NCI-H2029 (cell line): ENCODE measurements around the gene AQP6.
"Not testable (repeated sequence)": the region's sequence is repeated elsewhere in the genome, so short reads cannot be mapped to it uniquely, and the experiment has no call there.

Experiments used
- DNase-seq: peaks from one replicate; lab custom pipeline; 2025; lab: John Stamatoyannopoulos, UW

Gene AQP6

DNA sequence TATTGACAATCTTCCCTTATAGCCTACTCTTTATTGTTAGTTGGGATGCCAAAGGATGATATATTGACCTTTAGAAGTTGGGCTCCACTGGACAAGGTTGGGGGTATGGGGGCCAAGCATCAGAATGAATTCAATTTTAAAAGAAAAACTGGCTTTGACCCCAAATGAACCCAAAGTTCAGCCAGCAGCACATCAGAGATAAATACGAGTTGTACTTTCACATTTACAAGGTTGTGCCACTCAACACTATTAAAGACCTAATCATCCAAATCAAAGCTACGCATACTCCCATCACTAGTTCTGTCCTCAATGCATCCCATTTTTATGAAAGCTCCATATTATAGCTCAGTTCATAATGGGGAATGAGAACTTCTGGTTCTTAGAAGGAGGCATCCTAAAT lies 16.7 kb downstream of the AQP6 start:
- not testable (repeated sequence) for DNase-seq

DNA sequence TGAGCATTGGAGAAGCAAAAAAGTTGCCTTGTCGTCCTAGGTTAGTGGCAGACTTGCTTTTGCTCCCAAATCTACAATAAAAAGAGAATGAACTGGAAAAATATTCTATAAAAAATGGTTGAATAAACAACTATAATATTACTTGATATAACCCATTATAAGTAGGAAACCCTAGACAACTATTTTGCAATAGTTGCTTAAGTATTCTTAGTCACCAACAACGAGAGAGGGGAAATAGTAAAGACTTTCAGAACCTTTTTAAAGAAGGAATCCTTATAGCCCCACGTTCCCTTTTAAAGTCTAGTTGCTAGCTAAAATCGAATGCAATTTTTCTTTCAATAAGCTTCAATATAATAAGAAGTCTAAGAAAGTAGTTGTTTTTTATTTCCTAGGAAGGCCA lies 17.5 kb downstream of the AQP6 start:
- DNase-seq: no peak

DNA sequence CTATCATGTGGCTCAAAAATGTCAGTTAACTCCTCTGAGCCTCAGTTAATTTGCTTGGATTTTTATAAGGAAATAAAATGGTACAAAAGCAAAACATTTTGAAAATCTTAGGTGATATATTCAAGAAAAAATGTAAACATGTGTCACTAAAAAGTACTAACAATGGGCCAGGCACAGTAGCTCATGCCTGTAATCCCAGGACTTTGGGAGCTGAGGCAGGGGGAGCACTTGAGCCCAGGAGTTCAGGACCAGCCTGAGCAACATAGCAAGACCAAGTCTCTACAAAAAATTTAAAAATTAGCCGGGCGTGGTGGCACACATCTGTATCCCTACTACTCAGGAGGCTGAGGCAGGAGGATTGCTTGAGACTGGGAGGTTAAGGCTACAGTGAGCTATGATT lies 25.7 kb downstream of the AQP6 start:
- no peak for DNase-seq

DNA sequence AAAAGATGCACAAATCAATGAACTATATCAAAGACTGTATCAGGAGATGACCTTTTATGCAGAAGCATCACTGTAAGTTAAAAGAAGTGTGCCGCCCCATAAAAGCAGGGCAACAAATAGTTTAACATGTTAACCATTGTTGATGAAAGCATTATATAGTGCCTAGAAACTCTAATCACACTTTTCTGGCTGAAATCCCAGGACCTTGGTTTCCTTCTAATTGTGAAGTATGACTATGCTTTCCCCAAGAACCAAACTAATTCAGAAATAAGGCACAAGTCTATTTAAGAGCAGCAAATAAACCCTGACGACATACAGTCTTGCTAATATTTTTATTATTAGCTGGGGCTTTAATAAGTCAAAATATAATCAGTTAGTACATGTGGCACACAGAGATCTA lies 30.8 kb downstream of the AQP6 start:
- DNase-seq: no peak

DNA sequence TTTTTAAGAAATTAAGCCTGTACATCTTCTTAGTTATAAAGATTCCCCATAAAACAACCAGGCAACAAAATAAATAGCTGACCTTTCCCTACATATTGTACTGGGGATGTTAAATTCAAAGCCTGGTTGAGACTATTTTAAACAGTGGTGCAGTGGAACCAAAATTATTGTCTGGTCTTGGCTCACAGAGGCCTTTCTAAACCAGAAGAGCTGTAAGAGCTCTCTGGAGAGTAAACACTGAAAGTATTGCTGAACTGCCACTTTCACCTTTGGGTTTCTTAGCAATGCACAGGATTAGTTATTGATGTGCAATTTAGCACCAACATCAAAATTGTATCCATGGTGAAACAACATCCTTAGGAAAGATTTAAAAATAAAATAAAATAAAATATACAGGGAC lies 31.9 kb downstream of the AQP6 start:
- no peak for DNase-seq

DNA sequence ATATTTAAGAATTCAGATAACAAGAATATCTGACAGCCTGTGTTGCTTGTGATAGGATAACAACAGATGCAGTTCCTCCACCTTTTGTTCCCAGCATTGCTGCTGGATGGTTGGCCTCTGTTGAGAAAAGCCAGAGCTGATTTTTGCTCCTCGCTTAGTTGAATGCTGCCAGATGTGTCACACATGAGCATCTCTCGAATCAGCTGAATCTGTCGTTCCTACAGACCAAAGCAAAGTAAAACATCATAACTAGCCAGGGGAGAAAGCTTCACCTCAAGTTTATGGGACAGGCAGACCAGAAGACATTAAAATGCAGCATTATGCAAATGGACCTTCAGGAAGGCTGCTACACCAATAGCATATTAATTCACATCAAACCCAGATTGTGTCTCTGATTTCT lies 32.4 kb downstream of the AQP6 start:
- no peak for DNase-seq

DNA sequence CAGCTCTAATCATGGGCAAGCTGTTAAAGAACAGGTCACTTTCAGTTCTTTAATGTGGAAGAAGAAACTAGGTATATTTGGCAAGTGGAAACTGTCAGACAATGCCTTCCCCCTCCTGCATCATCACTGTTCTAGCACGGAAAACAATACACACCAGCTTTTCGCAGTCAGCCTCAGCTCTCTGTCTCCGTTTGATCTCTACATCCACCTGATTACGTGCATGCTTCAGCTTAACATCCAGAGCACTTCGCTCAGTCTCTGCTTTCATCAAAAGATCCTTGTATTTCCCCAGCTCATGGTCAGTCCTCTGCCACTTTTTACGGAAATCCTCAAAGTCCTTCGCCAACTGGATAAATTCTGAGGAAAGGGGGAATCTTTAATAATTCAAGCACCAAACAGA lies 33.5 kb downstream of the AQP6 start:
- DNase-seq: no peak

DNA sequence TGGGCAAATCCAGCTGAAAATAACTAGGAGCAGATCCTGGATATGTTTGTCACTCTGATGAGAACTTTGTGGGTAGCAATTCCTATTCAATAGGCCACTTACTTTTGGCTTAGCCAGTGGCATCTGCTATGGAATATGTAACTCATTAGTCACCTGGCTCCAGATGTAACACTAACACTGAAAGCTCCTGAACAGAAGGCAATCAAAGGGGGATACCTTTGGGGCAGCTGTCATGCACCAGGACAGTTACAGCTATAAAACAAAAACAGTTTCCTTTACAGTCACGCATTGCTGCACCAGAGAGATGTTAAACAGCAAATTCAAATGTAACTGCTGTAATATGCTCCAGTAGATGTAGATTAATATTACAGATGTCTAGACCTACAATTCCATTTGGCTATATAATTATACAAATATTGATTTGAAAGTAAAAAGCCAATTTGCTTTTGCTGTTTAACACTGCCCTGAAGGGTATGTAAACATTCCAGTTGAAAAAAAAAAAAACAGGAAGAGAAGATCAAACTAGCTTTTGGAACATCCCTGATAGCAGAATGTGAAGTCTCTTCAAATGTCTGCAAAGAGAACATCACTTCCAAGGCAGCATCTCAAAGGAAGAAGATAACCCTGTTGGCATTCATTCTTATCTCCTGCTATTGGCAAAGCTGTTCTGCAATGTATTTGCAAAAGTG lies 34.2 kb downstream of the AQP6 start:
- peak; percentile 25 for DNase-seq

DNA sequence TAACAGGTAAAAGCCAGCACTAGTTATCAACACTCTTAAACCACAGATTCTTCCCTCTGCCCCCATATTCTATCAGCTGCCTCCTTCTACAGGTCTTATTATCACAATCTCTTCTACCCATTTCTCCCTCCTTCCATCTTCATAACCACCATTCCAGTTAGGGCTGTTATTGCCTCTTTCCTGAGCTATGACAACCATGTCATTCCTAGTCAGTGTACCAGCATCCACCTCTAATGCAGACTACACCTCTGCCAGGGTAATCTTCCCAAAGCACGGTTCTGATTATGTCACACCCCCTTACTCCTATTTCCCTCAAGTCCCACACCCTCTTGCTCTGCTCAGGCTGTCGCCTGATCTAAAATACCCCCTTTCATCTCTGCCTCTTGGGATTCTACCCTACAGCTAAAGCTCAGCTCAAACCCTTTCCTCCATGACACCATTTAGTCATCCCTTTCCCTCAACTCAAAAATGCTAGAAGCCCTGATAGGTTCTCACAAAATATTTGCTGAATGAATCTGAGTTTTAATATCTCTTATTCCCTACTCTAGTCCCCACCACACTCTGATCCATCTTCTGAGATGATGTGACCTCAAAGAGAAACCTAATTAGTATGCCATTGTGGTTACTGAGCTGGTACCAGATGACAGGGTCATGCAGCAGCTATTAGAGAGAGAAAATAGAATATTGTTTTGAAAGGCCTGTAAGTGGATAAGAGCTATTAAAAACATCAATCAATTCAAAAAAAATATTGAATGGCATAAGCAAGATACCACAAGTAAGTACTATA lies 40.8 kb downstream of the AQP6 start:
- no peak for DNase-seq

DNA sequence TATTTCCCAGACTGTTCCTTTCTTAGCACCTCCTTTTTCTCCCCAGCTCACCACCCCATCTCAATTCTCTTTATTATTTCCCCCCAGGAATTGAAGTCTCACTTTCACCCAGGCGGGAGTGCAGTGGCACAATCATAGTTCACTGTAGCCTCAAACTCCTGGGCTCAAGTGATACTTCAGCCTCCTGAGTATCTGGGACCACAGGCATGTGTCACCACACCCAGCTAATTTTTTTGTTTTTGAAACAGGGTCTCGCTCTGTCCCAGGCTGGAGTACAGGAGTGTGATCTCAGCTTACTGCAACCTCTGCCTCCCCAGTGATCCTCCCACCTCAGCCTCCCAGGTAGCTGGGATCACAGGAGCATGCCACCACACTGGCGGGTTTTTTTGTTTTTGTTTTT lies 41.6 kb downstream of the AQP6 start:
- no peak for DNase-seq

DNA sequence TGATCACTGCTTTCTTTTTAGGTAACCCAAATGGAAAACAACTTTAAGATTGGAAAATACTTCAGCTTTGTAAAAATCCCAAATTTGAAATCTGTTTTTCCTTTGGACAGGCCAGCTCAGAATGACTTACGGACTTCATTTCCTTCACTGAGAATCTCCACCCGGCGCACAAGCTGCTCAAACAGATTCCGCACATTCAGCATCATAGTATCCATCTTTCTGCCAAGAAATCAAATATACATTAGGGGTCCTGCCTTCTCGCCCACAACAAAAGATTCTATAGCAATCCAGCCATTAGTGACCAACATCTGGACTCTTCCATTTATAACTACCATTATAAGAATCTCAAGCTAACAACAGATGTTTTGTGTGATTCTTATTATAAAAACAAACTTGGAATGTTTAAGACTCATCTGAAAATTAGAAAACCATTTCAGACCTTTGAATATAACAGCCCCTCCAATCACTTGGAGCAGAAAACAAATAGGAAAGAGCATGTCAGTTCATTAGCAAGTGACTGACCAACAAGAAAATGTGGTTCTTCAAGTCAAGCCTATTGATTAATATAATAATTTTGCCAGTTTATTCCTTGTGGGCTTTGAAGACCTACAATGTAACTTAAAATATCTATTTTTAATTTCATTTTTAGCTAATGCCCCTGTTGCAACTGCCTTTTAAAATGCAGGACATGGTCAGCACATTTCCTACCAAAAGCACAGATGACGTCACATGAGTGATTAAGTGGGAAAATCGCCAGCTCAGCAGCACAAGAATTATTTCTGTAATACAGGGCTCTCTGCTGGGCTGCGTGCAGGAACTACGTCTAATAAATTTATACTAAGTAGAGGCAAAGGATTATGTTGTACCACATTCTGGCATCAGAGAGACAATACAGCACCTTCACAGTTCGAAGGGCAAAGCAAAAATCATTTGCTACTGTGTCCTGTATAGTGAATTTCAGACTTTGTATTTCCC lies 44.0 kb downstream of the AQP6 start:
- DNase-seq: peak; percentile 1

DNA sequence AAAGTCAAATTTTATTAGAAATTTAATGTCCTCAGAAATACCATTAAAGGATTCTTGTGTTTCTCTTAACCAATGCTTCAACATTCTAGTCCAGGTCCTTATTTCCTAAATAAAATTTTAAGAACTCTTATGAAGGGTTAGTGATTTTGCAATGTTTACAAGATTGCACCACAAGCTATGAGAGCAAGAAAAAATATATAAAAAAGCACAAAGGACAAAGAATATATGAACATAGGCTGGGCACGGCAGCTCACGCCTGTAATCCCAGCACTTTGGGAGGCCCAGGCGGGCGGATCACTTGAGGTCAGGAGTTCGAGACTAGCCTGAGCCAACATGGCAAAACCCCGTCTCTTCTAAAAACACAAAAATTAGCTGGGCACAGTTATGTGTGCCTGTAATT lies 44.9 kb downstream of the AQP6 start:
- no peak for DNase-seq

DNA sequence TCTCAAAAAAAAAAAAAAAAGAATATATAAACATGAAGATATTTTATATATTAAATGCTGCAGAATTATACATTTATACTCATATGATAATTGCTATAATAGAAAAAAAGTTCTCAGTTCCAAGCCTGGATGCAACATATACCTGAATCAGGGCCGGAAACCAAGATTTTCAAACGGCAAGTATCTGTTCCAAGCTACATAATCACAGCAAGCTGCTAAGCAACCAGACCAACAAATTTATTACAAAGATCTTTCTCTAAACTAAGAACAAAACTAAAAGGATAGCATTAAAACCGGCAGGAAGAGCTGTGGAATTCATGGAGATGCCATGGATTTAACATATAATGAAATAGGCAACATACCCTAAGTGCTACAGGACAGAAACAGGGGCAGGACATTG lies 45.4 kb downstream of the AQP6 start:
- no peak for DNase-seq

DNA sequence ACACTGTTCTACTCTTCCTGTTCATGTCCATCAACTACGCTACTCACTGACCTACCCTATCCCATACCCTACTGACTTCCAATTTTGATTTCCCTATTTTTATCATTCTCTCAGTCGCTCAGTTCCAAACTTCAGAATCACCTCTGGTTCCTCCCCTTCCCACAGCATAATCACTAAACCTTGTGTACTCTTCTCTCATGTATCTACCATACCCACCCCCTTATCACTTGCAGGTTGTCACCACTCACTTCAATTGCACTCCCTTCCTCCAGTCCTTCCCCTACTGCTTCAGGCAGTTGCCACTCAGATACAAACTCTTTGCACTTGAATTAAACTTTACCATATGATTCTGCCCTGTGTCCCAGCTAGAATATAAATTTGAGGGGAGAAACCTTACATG lies 46.2 kb downstream of the AQP6 start:
- DNase-seq: no peak

DNA sequence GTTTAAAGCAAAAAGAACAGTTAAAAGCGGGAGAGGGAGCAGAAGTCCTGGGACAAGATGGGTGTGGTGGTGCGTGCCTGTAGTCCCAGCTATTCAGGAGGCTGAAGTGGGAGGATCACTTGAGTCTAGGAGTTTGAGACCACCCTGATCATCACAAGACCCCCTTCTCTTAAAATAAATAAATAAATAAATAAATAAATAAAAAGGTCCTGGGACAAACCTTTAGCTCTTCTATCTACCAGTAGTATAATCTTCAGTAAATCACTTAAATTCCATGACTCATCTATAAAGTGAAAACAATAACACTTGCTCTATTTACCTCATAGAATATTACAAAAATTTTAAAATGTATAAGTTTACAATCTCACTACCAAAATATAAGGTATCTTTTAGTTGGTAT lies 46.8 kb downstream of the AQP6 start:
- DNase-seq: no peak

DNA sequence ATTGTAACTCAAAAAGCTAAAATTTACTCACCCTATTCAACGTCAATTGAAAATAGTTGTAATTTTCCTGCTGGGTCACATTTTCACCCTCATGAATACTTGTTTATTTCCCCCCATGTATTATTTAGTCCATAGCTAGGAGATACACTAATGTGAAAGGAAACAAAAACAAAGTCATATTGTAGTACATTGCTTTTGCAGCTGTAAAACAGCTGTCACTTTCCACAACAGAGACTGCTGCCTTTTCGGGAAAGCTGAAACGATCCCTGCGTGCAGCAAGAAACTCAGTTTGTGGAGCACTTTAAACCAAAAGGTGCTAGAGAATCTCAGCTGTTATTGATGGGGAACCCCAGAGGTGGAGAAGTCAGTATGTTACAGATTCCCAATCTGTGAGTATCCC lies 48.3 kb downstream of the AQP6 start:
- DNase-seq: no peak

DNA sequence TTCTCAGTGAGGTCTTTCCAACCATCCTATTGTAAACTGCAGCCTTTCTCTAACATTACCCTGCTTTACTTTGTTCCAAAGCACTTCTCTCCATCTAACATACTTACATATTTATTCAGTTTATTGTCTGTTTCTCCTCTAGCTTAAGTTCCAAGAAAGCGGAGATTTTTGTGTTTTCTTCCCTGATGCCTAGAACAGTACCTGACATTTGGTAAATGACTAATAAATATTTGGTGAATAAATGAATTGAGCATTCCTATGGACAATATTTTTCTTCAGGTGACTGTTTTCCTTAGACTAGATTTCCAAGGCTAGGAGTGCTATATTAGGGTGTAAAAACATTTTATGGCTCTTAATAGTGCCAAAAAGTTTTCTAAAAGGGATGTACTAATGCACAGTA lies 50.2 kb downstream of the AQP6 start:
- DNase-seq: no peak

DNA sequence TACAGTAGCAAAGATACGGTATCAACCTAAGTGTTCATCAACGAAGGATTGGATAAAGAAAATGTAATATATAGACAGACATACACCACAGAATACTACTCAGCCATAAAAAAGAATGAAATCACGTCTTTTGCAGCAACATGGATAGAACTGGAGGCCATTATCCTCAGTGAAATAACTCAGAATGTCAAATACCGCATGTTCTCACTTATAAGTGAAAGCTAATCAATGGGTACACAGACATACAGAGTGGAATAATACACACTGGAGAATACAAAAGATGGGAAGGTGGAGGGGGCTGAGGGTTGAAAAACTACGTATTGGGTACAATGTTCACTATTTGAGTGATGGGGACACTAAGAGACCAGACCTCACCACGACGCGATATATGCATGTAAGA lies 51.5 kb downstream of the AQP6 start:
- no peak for DNase-seq

DNA sequence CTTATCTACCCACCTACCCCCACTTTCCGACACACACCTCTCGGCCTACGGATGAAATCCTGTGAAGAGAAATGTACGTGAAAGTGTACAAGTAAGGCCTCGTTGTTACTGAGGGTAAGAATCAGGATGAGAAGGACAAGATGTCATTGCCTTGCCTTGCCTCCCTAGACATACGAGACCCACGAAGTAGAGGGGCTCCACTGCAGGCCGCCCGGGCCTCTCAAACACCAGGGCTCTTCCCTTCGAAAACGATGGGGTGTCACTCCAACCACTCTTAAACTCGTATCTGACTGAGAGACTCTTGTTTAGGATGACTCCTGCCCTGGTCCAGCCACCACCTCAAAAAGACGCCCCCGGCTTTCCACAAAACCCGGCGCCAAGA lies 52.0 kb downstream of the AQP6 start:
- DNase-seq: no peak

DNA sequence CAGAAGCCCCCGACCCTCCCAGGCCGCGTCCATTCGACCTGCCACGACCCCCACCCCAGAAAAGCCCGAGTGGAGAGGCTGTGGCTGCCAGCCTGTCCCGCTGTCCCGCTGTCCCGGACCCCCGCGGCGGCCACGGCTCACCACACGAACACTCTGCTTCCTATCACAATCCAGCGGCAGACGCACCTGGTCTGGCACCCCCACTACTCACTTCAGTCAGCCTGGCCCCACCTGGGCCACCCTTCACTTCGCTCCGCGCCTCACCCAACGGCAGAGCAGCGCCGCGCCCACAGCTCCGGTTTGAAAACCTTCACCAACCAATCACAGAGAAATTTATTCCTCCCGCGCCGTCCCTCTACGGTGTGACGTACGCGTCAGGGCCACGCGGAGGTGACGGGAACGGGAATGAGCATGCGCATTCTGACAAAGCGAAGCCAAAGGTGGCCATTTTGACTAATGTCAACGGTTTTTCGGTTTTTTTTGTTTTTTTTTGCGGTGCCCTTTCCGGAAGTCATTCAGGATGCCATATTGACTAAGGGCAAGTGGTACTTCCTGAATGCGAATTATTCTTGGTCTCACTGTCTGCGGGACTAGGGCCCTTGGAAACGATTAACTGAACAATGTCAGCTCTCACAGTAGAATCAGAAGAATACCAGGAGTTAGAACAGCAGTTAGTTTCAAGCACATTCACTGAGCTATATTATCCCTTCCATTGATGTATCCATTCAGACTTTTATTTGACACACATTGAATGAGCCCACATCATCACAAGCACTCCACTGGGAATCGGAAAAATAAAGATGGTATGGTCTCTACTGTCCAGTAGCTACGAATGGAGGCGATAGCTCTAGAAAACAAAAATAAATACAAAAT lies 52.7 kb downstream of the AQP6 start, which contains the start of gene RACGAP1:
Gene RACGAP1 (minus strand): TSS at position 308 of the 873 bp plus-strand sequence. CDS start 8,779 bp downstream, outside the sequence.
- peak; percentile 99 for DNase-seq

DNA sequence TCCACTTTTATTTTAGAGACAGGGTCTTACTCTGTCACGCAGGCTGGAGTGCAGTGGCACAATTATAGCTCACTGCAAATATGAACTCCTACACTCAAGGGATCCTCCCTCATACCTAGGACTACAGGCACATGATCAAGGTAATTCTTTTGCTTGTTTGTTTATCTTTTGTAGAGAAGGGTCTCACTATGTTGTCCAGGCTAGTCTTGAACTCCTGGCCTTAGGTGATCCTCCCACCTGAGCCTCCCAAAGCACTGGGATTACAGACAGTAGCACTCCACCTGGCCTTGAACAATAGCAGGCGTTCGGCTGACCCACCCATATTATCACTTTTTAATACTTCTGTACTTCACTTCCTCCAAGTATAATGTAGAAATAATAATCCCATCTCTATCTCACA lies 53.9 kb downstream of the AQP6 start:
- no peak for DNase-seq
